Vagina (tissue), 2 donors: Measurements from ENCODE around the gene TEX19.

Source experiments
- POLR2A ChIP-seq, 2 donors: fragments of 450-650 bp; IDR thresholded peaks; one replicate each; pipeline ENCODE4 v1.6.1; 2017; ENCODE audit warnings: antibody characterized with exemption in 2 of 2, mild to moderate bottlenecking in 2 of 2, moderate library complexity in 2 of 2
- POLR2AphosphoS5 ChIP-seq, 2 donors: sonication (generic); formaldehyde crosslinking; IDR thresholded peaks; one replicate each; pipeline ENCODE4 v1.9.0; 2017; ENCODE audit warnings: antibody characterized with exemption in 2 of 2, mild to moderate bottlenecking in 2 of 2, low read depth in 1 of 2; ENCODE audit not compliant: insufficient read depth in 1 of 2
- TF ChIP-seq, protein P1 (sequence below), 3 experiments: fragments of 450-650 bp in 2 of 3; fragments of 200-600 bp in 1 of 3; sonication (generic) in 1 of 3; IDR thresholded peaks; one replicate each; pipeline ENCODE4 v1.5.1; 2017 to 2019; ENCODE audit warnings: antibody characterized with exemption in 3 of 3, mild to moderate bottlenecking in 2 of 3, moderate library complexity in 2 of 3

DNA sequence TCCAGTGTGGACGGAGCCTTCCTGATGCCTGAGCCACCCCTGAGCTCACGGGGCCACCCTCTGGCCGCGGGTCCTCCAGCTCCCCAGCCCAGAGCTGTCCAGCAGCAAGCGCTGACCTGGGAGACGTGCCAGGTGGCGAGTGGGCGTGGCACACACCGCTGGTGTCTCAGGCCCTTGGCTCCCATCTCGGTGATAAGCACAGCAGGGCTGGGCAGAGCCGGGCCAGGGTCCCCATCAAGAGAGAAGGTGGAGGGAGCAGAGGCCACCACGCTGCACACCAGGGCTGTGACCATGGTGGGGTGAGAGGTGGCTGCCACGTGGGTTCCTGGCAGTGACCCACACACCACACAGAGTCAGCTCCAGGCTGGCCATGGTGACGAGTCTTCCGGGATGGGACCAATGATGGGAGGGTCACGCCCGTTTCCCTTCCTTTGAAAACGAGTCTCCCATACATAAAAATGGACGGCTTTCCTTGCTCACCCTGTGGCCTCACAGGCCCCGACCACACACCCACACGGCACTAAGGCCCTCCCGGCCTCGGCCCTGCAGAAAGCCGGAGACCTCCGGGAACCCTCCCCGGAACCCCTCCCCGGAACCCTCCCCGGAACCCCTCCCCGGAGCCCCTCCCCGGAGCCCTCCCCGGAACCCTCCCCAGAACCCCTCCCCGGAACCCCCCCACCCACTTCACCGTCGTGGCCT, 29.3 kb downstream of the TEX19 start:
- no peak for TF ChIP-seq POLR2A (IDR thresholded peaks at IDR 0.05)
- TF ChIP-seq, protein P1, sequence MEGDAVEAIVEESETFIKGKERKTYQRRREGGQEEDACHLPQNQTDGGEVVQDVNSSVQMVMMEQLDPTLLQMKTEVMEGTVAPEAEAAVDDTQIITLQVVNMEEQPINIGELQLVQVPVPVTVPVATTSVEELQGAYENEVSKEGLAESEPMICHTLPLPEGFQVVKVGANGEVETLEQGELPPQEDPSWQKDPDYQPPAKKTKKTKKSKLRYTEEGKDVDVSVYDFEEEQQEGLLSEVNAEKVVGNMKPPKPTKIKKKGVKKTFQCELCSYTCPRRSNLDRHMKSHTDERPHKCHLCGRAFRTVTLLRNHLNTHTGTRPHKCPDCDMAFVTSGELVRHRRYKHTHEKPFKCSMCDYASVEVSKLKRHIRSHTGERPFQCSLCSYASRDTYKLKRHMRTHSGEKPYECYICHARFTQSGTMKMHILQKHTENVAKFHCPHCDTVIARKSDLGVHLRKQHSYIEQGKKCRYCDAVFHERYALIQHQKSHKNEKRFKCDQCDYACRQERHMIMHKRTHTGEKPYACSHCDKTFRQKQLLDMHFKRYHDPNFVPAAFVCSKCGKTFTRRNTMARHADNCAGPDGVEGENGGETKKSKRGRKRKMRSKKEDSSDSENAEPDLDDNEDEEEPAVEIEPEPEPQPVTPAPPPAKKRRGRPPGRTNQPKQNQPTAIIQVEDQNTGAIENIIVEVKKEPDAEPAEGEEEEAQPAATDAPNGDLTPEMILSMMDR (IDR thresholded peaks at IDR 0.05), result no peak
- TF ChIP-seq POLR2AphosphoS5 (IDR thresholded peaks at IDR 0.05; ENCODE audit: insufficient read depth in 1 of 2, low read depth in 1 of 2), result no peak
